ENCODE data around the gene DLG2.

- TF ChIP-seq POLR2A (IDR thresholded peaks at IDR 0.05) (peak; percentile 78 to 84), CTCF (IDR thresholded peaks at IDR 0.05) (no peak), EP300 (IDR thresholded peaks at IDR 0.05) (no peak), POLR2AphosphoS5 (IDR thresholded peaks at IDR 0.05) (peak; percentile 95)
Observed at GRCh38 chr11:85627998-85628770, 1.0 kb upstream of the DLG2 start, which contains the start of gene TMEM126B.
